K562 (cell line): ENCODE measurements around the gene WNT7B. TPM values are rescaled to one million over a fixed set of nuclear protein-coding genes. Genes with fewer than 3 reads are reported as not detected.
A peak's percentile ranks its signal among the peaks of the same experiment; 100 is the strongest.

Experiments used
- ARID1B ChIP-seq: fragments of 450-650 bp; IDR thresholded peaks from 2 replicates; pipeline ENCODE4 v1.6.1; 2016; ENCODE audit warnings: antibody characterized with exemption, mild to moderate bottlenecking, inconsistent platforms
- CC2D1A ChIP-seq: fragments of 450-650 bp; IDR thresholded peaks from 2 replicates; pipeline ENCODE4 v1.6.1; 2017; ENCODE audit warnings: mild to moderate bottlenecking
- CXXC5 ChIP-seq: fragments of 250-450 bp; sonication (Bioruptor Pico); IDR thresholded peaks from 2 replicates; pipeline ENCODE4 v1.8.0; 2022; ENCODE audit warnings: inconsistent platforms, mild to moderate bottlenecking, moderate library complexity
- ETV1 ChIP-seq: fragments of 450-650 bp; conservative IDR thresholded peaks from 2 replicates; pipeline ENCODE4 v1.6.1; 2016; ENCODE audit warnings: missing genetic modification characterization, control low read depth, low read depth, missing compliant biosample characterization
- NCOA4 ChIP-seq: fragments of 450-650 bp; IDR thresholded peaks from 2 replicates; pipeline ENCODE4 v1.6.1; 2018; ENCODE audit warnings: mild to moderate bottlenecking; ENCODE audit not compliant: partially characterized antibody
- RB1 ChIP-seq: fragments of 450-650 bp; IDR thresholded peaks from 2 replicates; pipeline ENCODE4 v1.6.1; 2017; ENCODE audit warnings: low read depth, mild to moderate bottlenecking
- YY1 ChIP-seq, 3 experiments: IDR thresholded peaks; 2 replicates each; pipeline ENCODE4 v1.6.1; 2011; ENCODE audit warnings: low read length in 2 of 3, mild to moderate bottlenecking in 2 of 3, moderate library complexity in 2 of 3, borderline replicate concordance in 1 of 3, control low read depth in 1 of 3, low read depth in 1 of 3; ENCODE audit not compliant: insufficient read depth in 3 of 3, insufficient replicate concordance in 2 of 3, control insufficient read depth in 1 of 3, insufficient read length in 1 of 3; ENCODE audit errors: extremely low read depth in 1 of 3
- ZBTB7A ChIP-seq: IDR thresholded peaks from 2 replicates; pipeline ENCODE4 v1.6.1; 2011; ENCODE audit warnings: low read depth, mild to moderate bottlenecking, low read length, moderate library complexity, borderline replicate concordance; ENCODE audit not compliant: control insufficient read depth
- ZNF764 ChIP-seq: fragments of 250-450 bp; sonication (Bioruptor Pico); IDR thresholded peaks from 2 replicates; pipeline ENCODE4 v1.4.0; 2020; ENCODE audit warnings: low read depth, mild to moderate bottlenecking, moderate library complexity
- polyA plus RNA-seq, 8 experiments: library from polyadenylated mRNA; depleted of rRNA in 4 of 8; stranded (reverse) in 5 of 8; unstranded in 3 of 8; fragments of >200 nt; fragmentation: Nextera tagmentation in 2 of 8; fragmentation: Illumina TruSeq in 1 of 8; extraction: Ambion mirVana in 2 of 8; extraction: Trizol in 1 of 8; gene quantifications; 2 replicates each; pipeline versions ENCODE4 v1.2.1 to v1.2.3, GENCODE V29; 2011 to 2014; ENCODE audit warnings: inconsistent platforms in 1 of 8, missing spikeins in 1 of 8
- total RNA-seq, 7 experiments: library from RNA; depleted of rRNA in 6 of 7; stranded (reverse); fragments of >200 nt in 6 of 7; fragmentation: Illumina TruSeq in 2 of 7; extraction: Trizol in 2 of 7; gene quantifications; 2 replicates each; pipeline versions ENCODE4 v1.2.1 to v1.2.3, GENCODE V29; 2011 to 2021; ENCODE audit warnings: low replicate concordance in 1 of 7
- TF ChIP-seq, protein P1 (sequence below): sonication (generic); formaldehyde crosslinking; IDR thresholded peaks from 2 replicates; pipeline ENCODE4 v1.8.0; 2023; ENCODE audit warnings: mild to moderate bottlenecking, missing genetic modification reagents
- TF ChIP-seq, protein P2 (sequence below): sonication (generic); formaldehyde crosslinking; IDR thresholded peaks from 2 replicates; pipeline ENCODE4 v1.8.0; 2023; ENCODE audit warnings: mild to moderate bottlenecking, missing genetic modification reagents
- TF ChIP-seq, protein P3 (sequence below), 3 experiments: fragments of 200-800 bp in 1 of 3; sonication (Bioruptor generic) in 1 of 3; sonication (generic) in 1 of 3; formaldehyde crosslinking in 1 of 3; IDR thresholded peaks; 2 replicates each; pipeline versions ENCODE4 v1.6.1 to v1.8.0; 2016 to 2022; ENCODE audit warnings: mild to moderate bottlenecking in 2 of 3, missing compliant biosample characterization in 2 of 3, missing genetic modification characterization in 2 of 3, missing genetic modification reagents in 1 of 3
- TF ChIP-seq, protein P4 (sequence below): fragments of 200-800 bp; sonication (Bioruptor generic); IDR thresholded peaks from 2 replicates; pipeline ENCODE4 v1.6.1; 2016; ENCODE audit warnings: missing genetic modification characterization, missing compliant biosample characterization

The WNT7B gene
- total and polyA plus RNA-seq, 9 of the 15 experiments (the other 6 are each of a cell fraction or from before 2014, with no cell fraction given) = not detected

DNA sequence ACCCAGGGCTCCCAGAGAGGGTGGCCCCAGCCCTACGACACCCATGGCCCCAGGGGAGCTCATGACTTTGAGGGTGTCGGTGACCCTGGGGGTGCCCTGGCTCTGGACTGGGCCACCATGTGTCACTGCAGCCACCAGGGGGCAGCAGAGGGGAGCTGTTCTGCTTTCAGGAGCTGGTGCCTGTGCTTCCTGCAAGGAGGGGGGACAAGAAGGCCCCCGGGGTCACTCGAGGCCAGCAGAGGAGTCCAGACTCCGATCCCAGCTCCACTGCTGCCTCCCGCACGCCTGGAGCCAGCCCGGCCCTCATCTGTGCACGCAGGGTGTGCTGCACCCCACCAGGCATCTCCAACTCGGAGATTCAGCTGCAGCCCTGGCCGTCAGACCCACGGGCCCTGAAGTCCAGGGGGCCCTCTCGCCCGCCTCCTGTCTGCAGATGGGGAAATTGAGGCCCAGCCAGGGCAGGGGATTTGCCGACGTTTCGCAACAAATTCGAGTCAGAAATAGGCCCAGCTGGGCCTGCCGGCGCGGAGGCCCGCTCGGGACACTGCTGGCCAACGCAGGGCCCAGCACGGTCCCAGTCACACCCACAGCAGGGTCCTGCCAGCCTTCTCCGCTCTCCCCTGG is 29.5 kb upstream of the WNT7B start (continued):
- peak; percentile 65; the same call in 1 of the 2 replicates for TF ChIP-seq ETV1
- TF ChIP-seq, protein P1, sequence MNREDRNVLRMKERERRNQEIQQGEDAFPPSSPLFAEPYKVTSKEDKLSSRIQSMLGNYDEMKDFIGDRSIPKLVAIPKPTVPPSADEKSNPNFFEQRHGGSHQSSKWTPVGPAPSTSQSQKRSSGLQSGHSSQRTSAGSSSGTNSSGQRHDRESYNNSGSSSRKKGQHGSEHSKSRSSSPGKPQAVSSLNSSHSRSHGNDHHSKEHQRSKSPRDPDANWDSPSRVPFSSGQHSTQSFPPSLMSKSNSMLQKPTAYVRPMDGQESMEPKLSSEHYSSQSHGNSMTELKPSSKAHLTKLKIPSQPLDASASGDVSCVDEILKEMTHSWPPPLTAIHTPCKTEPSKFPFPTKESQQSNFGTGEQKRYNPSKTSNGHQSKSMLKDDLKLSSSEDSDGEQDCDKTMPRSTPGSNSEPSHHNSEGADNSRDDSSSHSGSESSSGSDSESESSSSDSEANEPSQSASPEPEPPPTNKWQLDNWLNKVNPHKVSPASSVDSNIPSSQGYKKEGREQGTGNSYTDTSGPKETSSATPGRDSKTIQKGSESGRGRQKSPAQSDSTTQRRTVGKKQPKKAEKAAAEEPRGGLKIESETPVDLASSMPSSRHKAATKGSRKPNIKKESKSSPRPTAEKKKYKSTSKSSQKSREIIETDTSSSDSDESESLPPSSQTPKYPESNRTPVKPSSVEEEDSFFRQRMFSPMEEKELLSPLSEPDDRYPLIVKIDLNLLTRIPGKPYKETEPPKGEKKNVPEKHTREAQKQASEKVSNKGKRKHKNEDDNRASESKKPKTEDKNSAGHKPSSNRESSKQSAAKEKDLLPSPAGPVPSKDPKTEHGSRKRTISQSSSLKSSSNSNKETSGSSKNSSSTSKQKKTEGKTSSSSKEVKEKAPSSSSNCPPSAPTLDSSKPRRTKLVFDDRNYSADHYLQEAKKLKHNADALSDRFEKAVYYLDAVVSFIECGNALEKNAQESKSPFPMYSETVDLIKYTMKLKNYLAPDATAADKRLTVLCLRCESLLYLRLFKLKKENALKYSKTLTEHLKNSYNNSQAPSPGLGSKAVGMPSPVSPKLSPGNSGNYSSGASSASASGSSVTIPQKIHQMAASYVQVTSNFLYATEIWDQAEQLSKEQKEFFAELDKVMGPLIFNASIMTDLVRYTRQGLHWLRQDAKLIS = no peak
- TF ChIP-seq ZNF764 (CRISPR knock-in tag) = no peak
- TF ChIP-seq, protein P2, sequence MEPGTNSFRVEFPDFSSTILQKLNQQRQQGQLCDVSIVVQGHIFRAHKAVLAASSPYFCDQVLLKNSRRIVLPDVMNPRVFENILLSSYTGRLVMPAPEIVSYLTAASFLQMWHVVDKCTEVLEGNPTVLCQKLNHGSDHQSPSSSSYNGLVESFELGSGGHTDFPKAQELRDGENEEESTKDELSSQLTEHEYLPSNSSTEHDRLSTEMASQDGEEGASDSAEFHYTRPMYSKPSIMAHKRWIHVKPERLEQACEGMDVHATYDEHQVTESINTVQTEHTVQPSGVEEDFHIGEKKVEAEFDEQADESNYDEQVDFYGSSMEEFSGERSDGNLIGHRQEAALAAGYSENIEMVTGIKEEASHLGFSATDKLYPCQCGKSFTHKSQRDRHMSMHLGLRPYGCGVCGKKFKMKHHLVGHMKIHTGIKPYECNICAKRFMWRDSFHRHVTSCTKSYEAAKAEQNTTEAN = no peak
- peak; percentile 63; the same call in 1 of the 2 replicates for TF ChIP-seq RB1
- no peak for TF ChIP-seq ARID1B
- TF ChIP-seq NCOA4 = no peak
- TF ChIP-seq CXXC5 (CRISPR knock-in tag) = no peak
- peak; percentile 64; the same call in 1 of the 2 replicates for TF ChIP-seq ZBTB7A
- TF ChIP-seq YY1 (IDR thresholded peaks at IDR 0.05; ENCODE audit: borderline replicate concordance in 1 of 3, control insufficient read depth in 1 of 3, extremely low read depth in 1 of 3, insufficient read depth in 3 of 3, insufficient read length in 1 of 3, insufficient replicate concordance in 2 of 3, low read depth in 1 of 3, low read length in 2 of 3) = no peak
- 0 out of 2 replicates have a peak, but pooled peaks have one; percentile 33 for TF ChIP-seq CC2D1A
- TF ChIP-seq, protein P3, sequence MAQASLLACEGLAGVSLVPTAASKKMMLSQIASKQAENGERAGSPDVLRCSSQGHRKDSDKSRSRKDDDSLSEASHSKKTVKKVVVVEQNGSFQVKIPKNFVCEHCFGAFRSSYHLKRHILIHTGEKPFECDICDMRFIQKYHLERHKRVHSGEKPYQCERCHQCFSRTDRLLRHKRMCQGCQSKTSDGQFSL (CRISPR knock-in tag; IDR thresholded peaks at IDR 0.05) = peak; percentile 68; the same call in 1 of the 2 replicates
- TF ChIP-seq, protein P3 (tag; IDR thresholded peaks at IDR 0.05) = no peak
- TF ChIP-seq, protein P4, sequence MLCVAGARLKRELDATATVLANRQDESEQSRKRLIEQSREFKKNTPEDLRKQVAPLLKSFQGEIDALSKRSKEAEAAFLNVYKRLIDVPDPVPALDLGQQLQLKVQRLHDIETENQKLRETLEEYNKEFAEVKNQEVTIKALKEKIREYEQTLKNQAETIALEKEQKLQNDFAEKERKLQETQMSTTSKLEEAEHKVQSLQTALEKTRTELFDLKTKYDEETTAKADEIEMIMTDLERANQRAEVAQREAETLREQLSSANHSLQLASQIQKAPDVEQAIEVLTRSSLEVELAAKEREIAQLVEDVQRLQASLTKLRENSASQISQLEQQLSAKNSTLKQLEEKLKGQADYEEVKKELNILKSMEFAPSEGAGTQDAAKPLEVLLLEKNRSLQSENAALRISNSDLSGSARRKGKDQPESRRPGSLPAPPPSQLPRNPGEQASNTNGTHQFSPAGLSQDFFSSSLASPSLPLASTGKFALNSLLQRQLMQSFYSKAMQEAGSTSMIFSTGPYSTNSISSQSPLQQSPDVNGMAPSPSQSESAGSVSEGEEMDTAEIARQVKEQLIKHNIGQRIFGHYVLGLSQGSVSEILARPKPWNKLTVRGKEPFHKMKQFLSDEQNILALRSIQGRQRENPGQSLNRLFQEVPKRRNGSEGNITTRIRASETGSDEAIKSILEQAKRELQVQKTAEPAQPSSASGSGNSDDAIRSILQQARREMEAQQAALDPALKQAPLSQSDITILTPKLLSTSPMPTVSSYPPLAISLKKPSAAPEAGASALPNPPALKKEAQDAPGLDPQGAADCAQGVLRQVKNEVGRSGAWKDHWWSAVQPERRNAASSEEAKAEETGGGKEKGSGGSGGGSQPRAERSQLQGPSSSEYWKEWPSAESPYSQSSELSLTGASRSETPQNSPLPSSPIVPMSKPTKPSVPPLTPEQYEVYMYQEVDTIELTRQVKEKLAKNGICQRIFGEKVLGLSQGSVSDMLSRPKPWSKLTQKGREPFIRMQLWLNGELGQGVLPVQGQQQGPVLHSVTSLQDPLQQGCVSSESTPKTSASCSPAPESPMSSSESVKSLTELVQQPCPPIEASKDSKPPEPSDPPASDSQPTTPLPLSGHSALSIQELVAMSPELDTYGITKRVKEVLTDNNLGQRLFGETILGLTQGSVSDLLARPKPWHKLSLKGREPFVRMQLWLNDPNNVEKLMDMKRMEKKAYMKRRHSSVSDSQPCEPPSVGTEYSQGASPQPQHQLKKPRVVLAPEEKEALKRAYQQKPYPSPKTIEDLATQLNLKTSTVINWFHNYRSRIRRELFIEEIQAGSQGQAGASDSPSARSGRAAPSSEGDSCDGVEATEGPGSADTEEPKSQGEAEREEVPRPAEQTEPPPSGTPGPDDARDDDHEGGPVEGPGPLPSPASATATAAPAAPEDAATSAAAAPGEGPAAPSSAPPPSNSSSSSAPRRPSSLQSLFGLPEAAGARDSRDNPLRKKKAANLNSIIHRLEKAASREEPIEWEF (CRISPR knock-in tag) = no peak
